ENCODE results near the gene SPACA1. TPM values are rescaled to one million over a fixed set of nuclear protein-coding genes. Genes with fewer than 3 reads are reported as not detected.

The SPACA1 gene
- polyA plus RNA-seq (2012; ENCODE audit: insufficient read length, low read depth) = not detected

GRCh38 chr6:88047510-88048150 lies at the start of gene SPACA1:
Gene SPACA1, plus strand, starts transcription at chr6:88047841. Its CDS starts 65 bp downstream, at chr6:88047906.
- TF ChIP-seq POLR2AphosphoS5 (IDR thresholded peaks at IDR 0.05; ENCODE audit: low read depth, low read length) (no peak), TAF1 (IDR thresholded peaks at IDR 0.05; ENCODE audit: borderline replicate concordance, insufficient read depth, low read length) (no peak), SIN3A (IDR thresholded peaks at IDR 0.05; ENCODE audit: borderline replicate concordance, insufficient read depth, low read length) (no peak)

DNA sequence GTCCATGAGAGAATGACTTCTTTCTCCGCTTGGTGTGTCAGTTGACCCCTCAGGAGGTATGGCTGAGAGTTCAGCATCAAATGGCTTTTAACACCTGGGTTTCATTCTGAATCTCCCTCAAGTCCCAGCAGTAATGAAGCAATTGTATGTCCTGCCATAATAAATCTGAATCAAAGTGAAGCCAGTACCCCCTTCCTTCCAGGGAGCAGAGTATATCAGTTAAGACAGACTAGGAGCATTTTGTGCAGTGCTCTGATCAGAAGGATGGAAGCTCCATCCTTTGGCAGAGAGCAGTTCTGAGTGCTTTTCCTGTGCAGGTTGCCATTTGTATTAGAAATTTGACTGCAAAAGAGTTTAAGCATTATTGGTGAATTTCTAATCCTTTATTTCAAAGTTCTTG lies 46.9 kb upstream of the SPACA1 start:
- TF ChIP-seq TAF1 (IDR thresholded peaks at IDR 0.05; ENCODE audit: borderline replicate concordance, insufficient read depth, low read length) = no peak
- no peak for TF ChIP-seq FOXP2 (optimal IDR thresholded peaks at IDR 0.05; ENCODE audit: borderline replicate concordance, extremely low read depth, extremely low read length, insufficient read depth)
- TF ChIP-seq, protein P1, sequence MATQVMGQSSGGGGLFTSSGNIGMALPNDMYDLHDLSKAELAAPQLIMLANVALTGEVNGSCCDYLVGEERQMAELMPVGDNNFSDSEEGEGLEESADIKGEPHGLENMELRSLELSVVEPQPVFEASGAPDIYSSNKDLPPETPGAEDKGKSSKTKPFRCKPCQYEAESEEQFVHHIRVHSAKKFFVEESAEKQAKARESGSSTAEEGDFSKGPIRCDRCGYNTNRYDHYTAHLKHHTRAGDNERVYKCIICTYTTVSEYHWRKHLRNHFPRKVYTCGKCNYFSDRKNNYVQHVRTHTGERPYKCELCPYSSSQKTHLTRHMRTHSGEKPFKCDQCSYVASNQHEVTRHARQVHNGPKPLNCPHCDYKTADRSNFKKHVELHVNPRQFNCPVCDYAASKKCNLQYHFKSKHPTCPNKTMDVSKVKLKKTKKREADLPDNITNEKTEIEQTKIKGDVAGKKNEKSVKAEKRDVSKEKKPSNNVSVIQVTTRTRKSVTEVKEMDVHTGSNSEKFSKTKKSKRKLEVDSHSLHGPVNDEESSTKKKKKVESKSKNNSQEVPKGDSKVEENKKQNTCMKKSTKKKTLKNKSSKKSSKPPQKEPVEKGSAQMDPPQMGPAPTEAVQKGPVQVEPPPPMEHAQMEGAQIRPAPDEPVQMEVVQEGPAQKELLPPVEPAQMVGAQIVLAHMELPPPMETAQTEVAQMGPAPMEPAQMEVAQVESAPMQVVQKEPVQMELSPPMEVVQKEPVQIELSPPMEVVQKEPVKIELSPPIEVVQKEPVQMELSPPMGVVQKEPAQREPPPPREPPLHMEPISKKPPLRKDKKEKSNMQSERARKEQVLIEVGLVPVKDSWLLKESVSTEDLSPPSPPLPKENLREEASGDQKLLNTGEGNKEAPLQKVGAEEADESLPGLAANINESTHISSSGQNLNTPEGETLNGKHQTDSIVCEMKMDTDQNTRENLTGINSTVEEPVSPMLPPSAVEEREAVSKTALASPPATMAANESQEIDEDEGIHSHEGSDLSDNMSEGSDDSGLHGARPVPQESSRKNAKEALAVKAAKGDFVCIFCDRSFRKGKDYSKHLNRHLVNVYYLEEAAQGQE (IDR thresholded peaks at IDR 0.05; ENCODE audit: insufficient read depth in 1 of 2, low read depth in 2 of 2, low read length in 2 of 2) = no peak
- no peak for TF ChIP-seq POLR2AphosphoS5 (IDR thresholded peaks at IDR 0.05; ENCODE audit: low read depth, low read length)
- no peak for TF ChIP-seq SIN3A (IDR thresholded peaks at IDR 0.05; ENCODE audit: borderline replicate concordance, insufficient read depth, low read length)

DNA sequence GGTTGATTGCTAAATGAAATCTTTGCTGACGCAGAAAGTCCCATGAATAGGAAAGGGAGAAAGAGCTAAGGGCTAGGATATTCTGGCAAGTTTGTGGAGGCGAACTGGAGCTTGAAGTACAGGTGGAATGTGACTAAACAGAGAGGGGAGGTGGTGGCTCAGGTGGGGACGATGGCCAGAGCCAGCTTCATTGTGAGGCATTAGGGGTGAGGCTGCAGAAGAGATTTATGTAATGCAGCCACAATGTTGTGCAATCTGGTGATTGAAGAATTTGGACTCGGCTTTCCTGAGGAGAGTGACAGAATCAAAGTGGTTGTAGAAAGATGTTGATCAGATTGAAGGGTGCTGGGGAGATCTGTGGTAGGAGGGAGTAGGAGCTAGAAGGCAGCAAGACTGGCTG lies 42.9 kb upstream of the SPACA1 start:
- no peak for TF ChIP-seq TAF1 (IDR thresholded peaks at IDR 0.05; ENCODE audit: borderline replicate concordance, insufficient read depth, low read length)
- no peak for TF ChIP-seq SIN3A (IDR thresholded peaks at IDR 0.05; ENCODE audit: borderline replicate concordance, insufficient read depth, low read length)
- TF ChIP-seq POLR2AphosphoS5 (IDR thresholded peaks at IDR 0.05; ENCODE audit: low read depth, low read length) = no peak
- TF ChIP-seq, protein P1 (IDR thresholded peaks at IDR 0.05; ENCODE audit: insufficient read depth in 1 of 2, low read depth in 2 of 2, low read length in 2 of 2) = no peak
- no peak for TF ChIP-seq FOXP2 (optimal IDR thresholded peaks at IDR 0.05; ENCODE audit: borderline replicate concordance, extremely low read depth, extremely low read length, insufficient read depth)

GRCh38 chr6:88006557-88006956 lies 41.1 kb upstream of the SPACA1 start:
- TF ChIP-seq FOXP2 (optimal IDR thresholded peaks at IDR 0.05; ENCODE audit: borderline replicate concordance, extremely low read depth, extremely low read length, insufficient read depth) (no peak), POLR2AphosphoS5 (IDR thresholded peaks at IDR 0.05; ENCODE audit: low read depth, low read length) (no peak), SIN3A (IDR thresholded peaks at IDR 0.05; ENCODE audit: borderline replicate concordance, insufficient read depth, low read length) (no peak), TAF1 (IDR thresholded peaks at IDR 0.05; ENCODE audit: borderline replicate concordance, insufficient read depth, low read length) (no peak)
- TF ChIP-seq, protein P1 (IDR thresholded peaks at IDR 0.05; ENCODE audit: insufficient read depth in 1 of 2, low read depth in 2 of 2, low read length in 2 of 2) = no peak

DNA sequence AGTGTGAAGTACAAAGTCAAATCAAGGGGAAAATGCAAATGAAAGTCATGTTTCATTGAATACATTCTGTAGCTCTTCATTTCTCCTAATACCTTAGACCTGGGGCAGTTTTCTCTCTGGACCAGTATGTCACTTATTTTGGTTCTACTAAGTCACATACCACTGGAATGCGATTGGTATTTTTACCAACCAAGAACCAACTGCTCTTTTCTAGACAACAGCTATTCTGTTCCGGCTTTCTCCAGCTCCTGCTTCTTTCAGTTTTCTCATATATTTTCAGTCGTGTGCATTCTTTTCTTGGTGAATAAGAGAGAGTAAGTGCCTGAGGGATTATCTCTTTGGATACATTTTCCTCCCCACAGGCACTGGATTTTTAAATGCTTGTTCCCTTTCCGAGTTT lies 39.2 kb upstream of the SPACA1 start:
- TF ChIP-seq FOXP2 (optimal IDR thresholded peaks at IDR 0.05; ENCODE audit: borderline replicate concordance, extremely low read depth, extremely low read length, insufficient read depth) (no peak), SIN3A (IDR thresholded peaks at IDR 0.05; ENCODE audit: borderline replicate concordance, insufficient read depth, low read length) (no peak)

- no peak for TF ChIP-seq SIN3A (IDR thresholded peaks at IDR 0.05; ENCODE audit: borderline replicate concordance, insufficient read depth, low read length)
- TF ChIP-seq POLR2AphosphoS5 (IDR thresholded peaks at IDR 0.05; ENCODE audit: low read depth, low read length) = no peak
- no peak for TF ChIP-seq TAF1 (IDR thresholded peaks at IDR 0.05; ENCODE audit: borderline replicate concordance, insufficient read depth, low read length)
- TF ChIP-seq FOXP2 (optimal IDR thresholded peaks at IDR 0.05; ENCODE audit: borderline replicate concordance, extremely low read depth, extremely low read length, insufficient read depth) = no peak
- TF ChIP-seq, protein P1 (IDR thresholded peaks at IDR 0.05; ENCODE audit: insufficient read depth in 1 of 2, low read depth in 2 of 2, low read length in 2 of 2) = no peak
Observed at GRCh38 chr6:88008831-88009231, 38.8 kb upstream of the SPACA1 start.
